ENCODE results near the gene MOB3B.

GRCh38 chr9:27391040-27391895, 138.3 kb downstream of the MOB3B start:
- TF ChIP-seq CTCF (IDR thresholded peaks at IDR 0.05), result no peak
- no peak for TF ChIP-seq SIN3A (IDR thresholded peaks at IDR 0.05; ENCODE audit: borderline replicate concordance, insufficient read depth, low read depth, low read length)

All from Panc1 (cell line).